GM12878 (cell line): Measurements from ENCODE around the gene NASP. TPM values are rescaled to one million over a fixed set of nuclear protein-coding genes. Genes with fewer than 3 reads are reported as not detected.

Experiments
- ATAC-seq: fragments of 200-7000 bp; cut with Tn5 transposase; 3 replicates; pipeline ENCODE4 v1.9.1; 2020; ENCODE audit warnings: mild to moderate bottlenecking, moderate library complexity
- BruUV-seq: library from RNA; stranded (reverse); fragments of 400-500 nt; replicated peaks from 2 replicates; lab custom pipeline; 2021; lab: Mats Ljungman, UMichigan
- CTCF ChIA-PET: fragments of 300-600 bp; sonication (Branson Sonifier 250); formaldehyde crosslinking; extraction: SDS; loops from one replicate; lab custom pipeline; 2021; ENCODE audit warnings: inconsistent platforms; lab: Yijun Ruan, JAX
- POLR2A ChIA-PET: fragments of 350-600 bp; formaldehyde crosslinking; extraction: SDS; loops from one replicate; lab custom pipeline; 2021; ENCODE audit warnings: inconsistent platforms; lab: Charles Lee
- RAD21 ChIA-PET: fragments of 300-600 bp; sonication (Branson Sonifier 250); formaldehyde crosslinking; loops from one replicate; lab custom pipeline; 2023; ENCODE audit warnings: antibody characterized with exemption; ENCODE audit not compliant: unreplicated experiment; lab: Charles Lee
- SMC1A ChIA-PET: fragments of 300-600 bp; sonication (Branson Sonifier 250); formaldehyde crosslinking; loops from one replicate; lab custom pipeline; 2023; ENCODE audit not compliant: unreplicated experiment, uncharacterized antibody; lab: Charles Lee
- DNase-seq: peaks from one replicate; pipeline ENCODE4 v3.0.0-alpha.2; 2011; ENCODE audit warnings: low read depth, low spot score
- FAIRE-seq: peaks from 3 replicates; lab custom pipeline; 2011; peaks lifted over from hg19 to GRCh38; lab: Jason Lieb, UNC
- H2AFZ ChIP-seq: 2 replicates; pipeline ENCODE4 v1.6.0; 2011; ENCODE audit warnings: low read depth, low read length, control low read depth; ENCODE audit not compliant: control insufficient read depth
- H3K27ac ChIP-seq: 2 replicates; pipeline ENCODE4 v1.5.1; 2011; ENCODE audit warnings: control low read depth; ENCODE audit not compliant: control insufficient read depth, insufficient read depth
- H3K27me3 ChIP-seq, 2 experiments: replicated peaks in 1 of 2; 2 replicates each; pipeline versions ENCODE4 v1.6.0 to v1.6.1; 2011; ENCODE audit warnings: low read length in 1 of 2; ENCODE audit not compliant: control insufficient read depth in 2 of 2, insufficient read depth in 2 of 2
- H3K36me3 ChIP-seq, 2 experiments: 2 replicates each; pipeline ENCODE4 v1.5.1; 2011; ENCODE audit warnings: low read length in 1 of 2; ENCODE audit not compliant: control insufficient read depth in 2 of 2, insufficient read depth in 2 of 2
- H3K4me1 ChIP-seq: 2 replicates; pipeline ENCODE4 v1.6.1; 2011; ENCODE audit warnings: mild to moderate bottlenecking, low read length, moderate library complexity, mixed read lengths; ENCODE audit not compliant: control insufficient read depth, insufficient read depth
- H3K4me2 ChIP-seq: 2 replicates; pipeline ENCODE4 v1.6.0; 2011; ENCODE audit warnings: control low read depth; ENCODE audit not compliant: control insufficient read depth, insufficient read depth
- H3K4me3 ChIP-seq: fragments of 200-600 bp; sonication (generic); 2 replicates; pipeline ENCODE4 v1.5.1; 2016
- H3K79me2 ChIP-seq: 2 replicates; pipeline ENCODE4 v1.6.0; 2011; ENCODE audit warnings: low read length; ENCODE audit not compliant: control insufficient read depth, insufficient read depth
- H3K9ac ChIP-seq: 2 replicates; pipeline ENCODE4 v1.8.0; 2011; ENCODE audit warnings: low read length, control low read depth, mixed read lengths; ENCODE audit not compliant: control insufficient read depth, insufficient read depth
- H3K9me3 ChIP-seq: replicated peaks from 3 replicates; pipeline ENCODE4 v1.5.1; 2011; ENCODE audit warnings: mild to moderate bottlenecking, low read length; ENCODE audit not compliant: control insufficient read depth, insufficient read depth
- H4K20me1 ChIP-seq: 2 replicates; pipeline ENCODE4 v1.6.0; 2011; ENCODE audit not compliant: control insufficient read depth, insufficient read depth
- ETV6 ChIP-seq, 2 experiments: fragments of 450-650 bp in 1 of 2; IDR thresholded peaks in 1 of 2; conservative IDR thresholded peaks in 1 of 2; 2 replicates each; pipeline ENCODE4 v1.6.1; 2014; ENCODE audit warnings: antibody characterized with exemption in 1 of 2, borderline replicate concordance in 1 of 2, low read depth in 1 of 2, mild to moderate bottlenecking in 1 of 2, moderate library complexity in 1 of 2
- KAT2A ChIP-seq: conservative IDR thresholded peaks from 2 replicates; pipeline ENCODE4 v1.6.1; 2011; ENCODE audit warnings: low read depth, low read length; ENCODE audit not compliant: control insufficient read depth
- NR2C2 ChIP-seq: IDR thresholded peaks from 2 replicates; pipeline ENCODE4 v1.6.1; 2011; ENCODE audit warnings: borderline replicate concordance, low read depth; ENCODE audit not compliant: control insufficient read depth, insufficient read length
- NR2F1 ChIP-seq: fragments of 450-650 bp; conservative IDR thresholded peaks from 2 replicates; pipeline ENCODE4 v1.6.1; 2017; ENCODE audit warnings: mild to moderate bottlenecking
- RCOR1 ChIP-seq: conservative IDR thresholded peaks from 2 replicates; pipeline ENCODE4 v1.6.1; 2012; ENCODE audit warnings: low read depth, low read length, improper control_type of control experiment
- SIX5 ChIP-seq: IDR thresholded peaks from 2 replicates; pipeline ENCODE4 v1.6.1; 2011; ENCODE audit warnings: mild to moderate bottlenecking, low read depth, low read length, moderate library complexity; ENCODE audit not compliant: severe bottlenecking
- SMC3 ChIP-seq: IDR thresholded peaks from 2 replicates; pipeline ENCODE4 v1.6.1; 2011; ENCODE audit warnings: low read length, improper control_type of control experiment, borderline replicate concordance
- SREBF2 ChIP-seq: IDR thresholded peaks from 2 replicates; pipeline ENCODE4 v1.6.1; 2012; ENCODE audit warnings: mild to moderate bottlenecking, low read length
- SRF ChIP-seq, 2 experiments: IDR thresholded peaks; 2 replicates each; pipeline ENCODE4 v1.6.1; 2011; ENCODE audit warnings: low read depth in 2 of 2, low read length in 2 of 2, mild to moderate bottlenecking in 1 of 2, moderate library complexity in 1 of 2
- STAT1 ChIP-seq: fragments of 450-650 bp; conservative IDR thresholded peaks from 2 replicates; pipeline ENCODE4 v1.6.1; 2014; ENCODE audit warnings: antibody characterized with exemption, mild to moderate bottlenecking
- TAF1 ChIP-seq: IDR thresholded peaks from 2 replicates; pipeline ENCODE4 v1.6.1; 2011; ENCODE audit warnings: mild to moderate bottlenecking, low read depth, low read length, borderline replicate concordance
- WGBS: methylation state at CpG from one replicate; pipeline ENCODE4 v1.1.6; 2016; ENCODE audit warnings: low lambda C conversion rate; ENCODE audit not compliant: insufficient replicate concordance, insufficient coverage; ENCODE audit errors: missing lambda C conversion rate; 5-methylcytosine and 5-hydroxymethylcytosine counted together
- in situ Hi-C: fragments of 300-500 bp; cut with MboI; formaldehyde crosslinking; loops from 9 replicates; pipeline ENCODE4 v1.14.3; 2018; ENCODE audit warnings: mixed read lengths
- intact Hi-C: fragments of 100-400 bp; cut with micrococcal nuclease; formaldehyde crosslinking; loops from one replicate; pipeline ENCODE4 v1.14.2; 2022; ENCODE audit not compliant: unreplicated experiment
- polyA plus RNA-seq, 11 experiments: library from polyadenylated mRNA; depleted of rRNA in 4 of 11; unstranded in 6 of 11; stranded (reverse) in 5 of 11; fragments of >200 nt; fragmentation: Nextera tagmentation in 4 of 11; fragmentation: Illumina TruSeq in 1 of 11; extraction: Ambion mirVana in 4 of 11; extraction: Trizol in 1 of 11; gene quantifications; 1 replicate in 1 of 11; 2 replicates in 10 of 11; pipeline versions ENCODE4 v1.2.1 to v1.2.3, GENCODE V29; 2011 to 2016; ENCODE audit warnings: inconsistent platforms in 2 of 11, missing spikeins in 2 of 11, low read depth in 1 of 11
- total RNA-seq, 4 experiments: library from RNA; depleted of rRNA in 3 of 4; stranded (reverse); fragments of >200 nt in 3 of 4; fragmentation: Illumina TruSeq in 1 of 4; extraction: Trizol in 1 of 4; gene quantifications; 2 replicates each; pipeline versions ENCODE4 v1.2.1 to v1.2.3, GENCODE V29; 2013 to 2021
- TF ChIP-seq, protein P1 (sequence below): fragments of 450-650 bp; IDR thresholded peaks from 2 replicates; pipeline ENCODE4 v1.6.1; 2017; ENCODE audit warnings: mild to moderate bottlenecking, low read depth, inconsistent platforms; ENCODE audit not compliant: poor library complexity, severe bottlenecking

Gene NASP
- total and polyA plus RNA-seq, 10 of the 15 experiments (the other 5 are each of a cell fraction or from before 2014, with no cell fraction given), result 111 to 321 (median 205) TPM

- no peak overlapping the region for H3K4me3 ChIP-seq
- SMC1A ChIA-PET, result interaction anchor here (1.1 to 8.7 kb wide), 11 partner anchors 10 to 207 kb away, joined by 3 to 114 read pairs (median 19); partner anchors contain the start of genes CCDC163, MMACHC and PRDX1
- FAIRE-seq (no peak), DNase-seq (no peak), ATAC-seq (no peak)
- CTCF ChIA-PET, result interaction anchor here (0.9 to 11.0 kb wide), 12 partner anchors 11 to 189 kb away, joined by 3 to 212 read pairs (median 36); partner anchors contain the start of genes AKR1A1, CCDC163, MMACHC and NASP
- WGBS, result 98% methylated on average over 7 of the region's 7 CpGs
- H3K4me1 ChIP-seq, result no peaks in the 10 kb centered on the region
- no peak overlapping the region for H3K9ac ChIP-seq
- no peaks in the 10 kb centered on the region for H3K9me3 ChIP-seq
- no peaks in the 10 kb centered on the region for H4K20me1 ChIP-seq
- TF ChIP-seq SIX5 (no peak), ETV6 (conservative IDR thresholded peaks at IDR 0.05 in 1 of 2, IDR thresholded peaks at IDR 0.05 in 1 of 2; ENCODE audit: borderline replicate concordance in 1 of 2, low read depth in 1 of 2) (no peak), TAF1 (no peak), SREBF2 (no peak)
- no peak overlapping the region for H3K27ac ChIP-seq
- in situ Hi-C loops, result loop anchor here (5.0 to 10.0 kb wide), 2 partner anchors 61 to 213 kb away; no protein-coding TSS in a partner anchor
- no peak overlapping the region for H2AFZ ChIP-seq
- H3K36me3 ChIP-seq, result peaks cover 22 to 25% of the 10 kb centered on the region in 2 experiments; a peak in 3 of 4 replicates
- no peaks in the 10 kb centered on the region for H3K79me2 ChIP-seq
- H3K4me2 ChIP-seq, result no peak overlapping the region
- no peaks in the 10 kb centered on the region for H3K27me3 ChIP-seq
- RAD21 ChIA-PET, result interaction anchor here (1.2 to 6.6 kb wide), 9 partner anchors 11 to 208 kb away, joined by 4 to 58 read pairs (median 17); partner anchors contain the start of genes AKR1A1, CCDC163, MMACHC and NASP
- BruUV-seq, result no TSS peak
- POLR2A ChIA-PET, result interaction anchor here (0.7 to 3.9 kb wide), 7 partner anchors 14 to 68 kb away, joined by 3 to 31 read pairs (median 3); partner anchors contain the start of genes CCDC163 and PRDX1
- intact Hi-C loops, result no loop called here
Observed at GRCh38 chr1:45567911-45568310, 15.9 kb upstream of the NASP start.

GRCh38 chr1:45568421-45568820, 15.4 kb upstream of the NASP start:
- SMC1A ChIA-PET, result interaction anchor here (0.7 to 8.7 kb wide), 19 partner anchors 10 to 626 kb away, joined by 3 to 114 read pairs (median 12); partner anchors contain the start of genes AKR1A1, CCDC163, MMACHC and PRDX1
- Histone ChIP-seq H3K27me3 (no peaks in the 10 kb centered on the region), H4K20me1 (no peaks in the 10 kb centered on the region), H3K79me2 (no peaks in the 10 kb centered on the region), H3K4me3 (no peak overlapping the region), H3K4me1 (no peaks in the 10 kb centered on the region), H3K9me3 (no peaks in the 10 kb centered on the region), H3K9ac (no peak overlapping the region), H2AFZ (no peak overlapping the region), H3K27ac (no peak overlapping the region), H3K36me3 (peaks cover 22 to 25% of the 10 kb centered on the region in 2 experiments; a peak in 3 of 4 replicates), H3K4me2 (no peak overlapping the region)
- POLR2A ChIA-PET, result interaction anchor here (0.7 to 3.9 kb wide), 9 partner anchors 9 to 69 kb away, joined by 3 to 31 read pairs (median 4); partner anchors contain the start of genes CCDC163 and PRDX1
- CTCF ChIA-PET, result interaction anchor here (0.9 to 11.0 kb wide), 20 partner anchors 8 to 554 kb away, joined by 3 to 212 read pairs (median 16); partner anchors contain the start of genes AKR1A1, CCDC163, MMACHC and NASP
- BruUV-seq, result no TSS peak
- no peak for FAIRE-seq
- intact Hi-C loops (no loop called here), in situ Hi-C loops (loop anchor here (5.0 to 10.0 kb wide), 2 partner anchors 61 to 214 kb away; no protein-coding TSS in a partner anchor)
- WGBS, result 70% methylated on average over 4 of the region's 4 CpGs
- ATAC-seq, result no peak
- RAD21 ChIA-PET, result interaction anchor here (0.9 to 6.6 kb wide), 13 partner anchors 11 to 265 kb away, joined by 3 to 58 read pairs (median 13); partner anchors contain the start of genes AKR1A1, CCDC163, MMACHC and NASP
- DNase-seq, result no peak
- no peak for TF ChIP-seq SRF (IDR thresholded peaks at IDR 0.05; ENCODE audit: low read depth in 2 of 2, low read length in 2 of 2)
- TF ChIP-seq KAT2A, result no peak
- no peak for TF ChIP-seq NR2C2
- TF ChIP-seq, protein P1, sequence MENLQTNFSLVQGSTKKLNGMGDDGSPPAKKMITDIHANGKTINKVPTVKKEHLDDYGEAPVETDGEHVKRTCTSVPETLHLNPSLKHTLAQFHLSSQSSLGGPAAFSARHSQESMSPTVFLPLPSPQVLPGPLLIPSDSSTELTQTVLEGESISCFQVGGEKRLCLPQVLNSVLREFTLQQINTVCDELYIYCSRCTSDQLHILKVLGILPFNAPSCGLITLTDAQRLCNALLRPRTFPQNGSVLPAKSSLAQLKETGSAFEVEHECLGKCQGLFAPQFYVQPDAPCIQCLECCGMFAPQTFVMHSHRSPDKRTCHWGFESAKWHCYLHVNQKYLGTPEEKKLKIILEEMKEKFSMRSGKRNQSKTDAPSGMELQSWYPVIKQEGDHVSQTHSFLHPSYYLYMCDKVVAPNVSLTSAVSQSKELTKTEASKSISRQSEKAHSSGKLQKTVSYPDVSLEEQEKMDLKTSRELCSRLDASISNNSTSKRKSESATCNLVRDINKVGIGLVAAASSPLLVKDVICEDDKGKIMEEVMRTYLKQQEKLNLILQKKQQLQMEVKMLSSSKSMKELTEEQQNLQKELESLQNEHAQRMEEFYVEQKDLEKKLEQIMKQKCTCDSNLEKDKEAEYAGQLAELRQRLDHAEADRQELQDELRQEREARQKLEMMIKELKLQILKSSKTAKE, result no peak
- no peak for TF ChIP-seq NR2F1
- no peak for TF ChIP-seq STAT1
- TF ChIP-seq SMC3, result no peak
- no peak for TF ChIP-seq RCOR1
